ENCODE measurements around the gene FBXW8.

Gene FBXW8

DNA sequence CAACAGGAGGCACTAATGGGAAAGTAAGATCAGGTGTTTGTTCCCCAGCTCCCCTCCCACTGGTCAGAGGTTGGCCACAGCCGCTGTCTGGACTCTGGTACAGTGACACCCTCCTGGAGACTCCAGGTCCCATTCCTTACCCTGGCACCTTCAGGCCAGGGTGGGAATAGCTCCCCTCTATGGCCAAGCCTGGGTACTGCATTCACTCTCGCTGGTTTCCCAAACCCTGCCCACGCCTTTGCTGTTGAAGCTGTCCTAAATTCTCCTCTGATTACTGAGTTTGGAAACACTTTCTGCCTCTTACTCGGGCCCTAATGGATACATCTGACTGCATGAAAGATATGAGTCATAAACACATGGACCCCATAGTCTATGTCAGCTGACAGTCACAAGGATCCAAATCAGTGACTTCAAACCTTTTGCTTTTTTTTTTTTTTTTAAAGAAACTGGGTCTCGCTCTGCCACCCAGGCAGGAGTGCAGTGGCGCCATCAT, 47.4 kb upstream of the FBXW8 start (continued):
- TF ChIP-seq, protein P1, sequence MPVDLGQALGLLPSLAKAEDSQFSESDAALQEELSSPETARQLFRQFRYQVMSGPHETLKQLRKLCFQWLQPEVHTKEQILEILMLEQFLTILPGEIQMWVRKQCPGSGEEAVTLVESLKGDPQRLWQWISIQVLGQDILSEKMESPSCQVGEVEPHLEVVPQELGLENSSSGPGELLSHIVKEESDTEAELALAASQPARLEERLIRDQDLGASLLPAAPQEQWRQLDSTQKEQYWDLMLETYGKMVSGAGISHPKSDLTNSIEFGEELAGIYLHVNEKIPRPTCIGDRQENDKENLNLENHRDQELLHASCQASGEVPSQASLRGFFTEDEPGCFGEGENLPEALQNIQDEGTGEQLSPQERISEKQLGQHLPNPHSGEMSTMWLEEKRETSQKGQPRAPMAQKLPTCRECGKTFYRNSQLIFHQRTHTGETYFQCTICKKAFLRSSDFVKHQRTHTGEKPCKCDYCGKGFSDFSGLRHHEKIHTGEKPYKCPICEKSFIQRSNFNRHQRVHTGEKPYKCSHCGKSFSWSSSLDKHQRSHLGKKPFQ (tag by site-specific recombination; IDR thresholded peaks at IDR 0.05) = no peak
- TF ChIP-seq ZNF791 (tag by site-specific recombination; IDR thresholded peaks at IDR 0.05) = no peak
- TF ChIP-seq ZBTB7A (tag by site-specific recombination; IDR thresholded peaks at IDR 0.05; ENCODE audit: low read depth) = no peak
- TF ChIP-seq TRIM28 (IDR thresholded peaks at IDR 0.05; ENCODE audit: borderline replicate concordance, low read length) = no peak
- no peak for TF ChIP-seq ZNF157 (tag by site-specific recombination; IDR thresholded peaks at IDR 0.05)
- no peak for TF ChIP-seq ZNF426 (tag by site-specific recombination; IDR thresholded peaks at IDR 0.05)
- TF ChIP-seq ZNF560 (tag by site-specific recombination; IDR thresholded peaks at IDR 0.05; ENCODE audit: borderline replicate concordance) = no peak
- TF ChIP-seq, protein P2, sequence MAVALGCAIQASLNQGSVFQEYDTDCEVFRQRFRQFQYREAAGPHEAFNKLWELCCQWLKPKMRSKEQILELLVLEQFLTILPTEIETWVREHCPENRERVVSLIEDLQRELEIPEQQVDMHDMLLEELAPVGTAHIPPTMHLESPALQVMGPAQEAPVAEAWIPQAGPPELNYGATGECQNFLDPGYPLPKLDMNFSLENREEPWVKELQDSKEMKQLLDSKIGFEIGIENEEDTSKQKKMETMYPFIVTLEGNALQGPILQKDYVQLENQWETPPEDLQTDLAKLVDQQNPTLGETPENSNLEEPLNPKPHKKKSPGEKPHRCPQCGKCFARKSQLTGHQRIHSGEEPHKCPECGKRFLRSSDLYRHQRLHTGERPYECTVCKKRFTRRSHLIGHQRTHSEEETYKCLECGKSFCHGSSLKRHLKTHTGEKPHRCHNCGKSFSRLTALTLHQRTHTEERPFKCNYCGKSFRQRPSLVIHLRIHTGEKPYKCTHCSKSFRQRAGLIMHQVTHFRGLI (tag by site-specific recombination; IDR thresholded peaks at IDR 0.05) = no peak
- no peak for TF ChIP-seq ZNF24 (tag by site-specific recombination; IDR thresholded peaks at IDR 0.05)
- no peak for TF ChIP-seq WT1 (tag by site-specific recombination; IDR thresholded peaks at IDR 0.05)
- TF ChIP-seq SP7 (tag by site-specific recombination; IDR thresholded peaks at IDR 0.05) = peak; percentile 51; the same call in 1 of the 2 replicates
- TF ChIP-seq KLF7 (tag by site-specific recombination; IDR thresholded peaks at IDR 0.05; ENCODE audit: borderline replicate concordance) = no peak
- TF ChIP-seq ZFP3 (tag by site-specific recombination; IDR thresholded peaks at IDR 0.05; ENCODE audit: low read depth) = no peak
- no peak for TF ChIP-seq ZBTB20 (tag by site-specific recombination; IDR thresholded peaks at IDR 0.05)
- no peak for TF ChIP-seq ZNF623 (tag by site-specific recombination; IDR thresholded peaks at IDR 0.05)
- no peak for TF ChIP-seq ZNF248 (tag by site-specific recombination; IDR thresholded peaks at IDR 0.05)
- TF ChIP-seq, protein P3, sequence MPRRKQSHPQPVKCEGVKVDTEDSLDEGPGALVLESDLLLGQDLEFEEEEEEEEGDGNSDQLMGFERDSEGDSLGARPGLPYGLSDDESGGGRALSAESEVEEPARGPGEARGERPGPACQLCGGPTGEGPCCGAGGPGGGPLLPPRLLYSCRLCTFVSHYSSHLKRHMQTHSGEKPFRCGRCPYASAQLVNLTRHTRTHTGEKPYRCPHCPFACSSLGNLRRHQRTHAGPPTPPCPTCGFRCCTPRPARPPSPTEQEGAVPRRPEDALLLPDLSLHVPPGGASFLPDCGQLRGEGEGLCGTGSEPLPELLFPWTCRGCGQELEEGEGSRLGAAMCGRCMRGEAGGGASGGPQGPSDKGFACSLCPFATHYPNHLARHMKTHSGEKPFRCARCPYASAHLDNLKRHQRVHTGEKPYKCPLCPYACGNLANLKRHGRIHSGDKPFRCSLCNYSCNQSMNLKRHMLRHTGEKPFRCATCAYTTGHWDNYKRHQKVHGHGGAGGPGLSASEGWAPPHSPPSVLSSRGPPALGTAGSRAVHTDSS (tag by site-specific recombination; IDR thresholded peaks at IDR 0.05) = no peak
- TF ChIP-seq, protein P4, sequence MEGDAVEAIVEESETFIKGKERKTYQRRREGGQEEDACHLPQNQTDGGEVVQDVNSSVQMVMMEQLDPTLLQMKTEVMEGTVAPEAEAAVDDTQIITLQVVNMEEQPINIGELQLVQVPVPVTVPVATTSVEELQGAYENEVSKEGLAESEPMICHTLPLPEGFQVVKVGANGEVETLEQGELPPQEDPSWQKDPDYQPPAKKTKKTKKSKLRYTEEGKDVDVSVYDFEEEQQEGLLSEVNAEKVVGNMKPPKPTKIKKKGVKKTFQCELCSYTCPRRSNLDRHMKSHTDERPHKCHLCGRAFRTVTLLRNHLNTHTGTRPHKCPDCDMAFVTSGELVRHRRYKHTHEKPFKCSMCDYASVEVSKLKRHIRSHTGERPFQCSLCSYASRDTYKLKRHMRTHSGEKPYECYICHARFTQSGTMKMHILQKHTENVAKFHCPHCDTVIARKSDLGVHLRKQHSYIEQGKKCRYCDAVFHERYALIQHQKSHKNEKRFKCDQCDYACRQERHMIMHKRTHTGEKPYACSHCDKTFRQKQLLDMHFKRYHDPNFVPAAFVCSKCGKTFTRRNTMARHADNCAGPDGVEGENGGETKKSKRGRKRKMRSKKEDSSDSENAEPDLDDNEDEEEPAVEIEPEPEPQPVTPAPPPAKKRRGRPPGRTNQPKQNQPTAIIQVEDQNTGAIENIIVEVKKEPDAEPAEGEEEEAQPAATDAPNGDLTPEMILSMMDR (tag by site-specific recombination; IDR thresholded peaks at IDR 0.05) = peak; percentile 65
- peak; percentile 76 for TF ChIP-seq ZNF366 (tag by site-specific recombination; conservative IDR thresholded peaks at IDR 0.05)
- no peak for TF ChIP-seq ZNF501 (tag by site-specific recombination; IDR thresholded peaks at IDR 0.05)
- TF ChIP-seq KLF8 (tag by site-specific recombination; IDR thresholded peaks at IDR 0.05) = 0 out of 2 replicates have a peak, but pooled peaks have one; percentile 33
- TF ChIP-seq BCL11B (tag by site-specific recombination; IDR thresholded peaks at IDR 0.05; ENCODE audit: low read depth) = no peak
- TF ChIP-seq, protein P5, sequence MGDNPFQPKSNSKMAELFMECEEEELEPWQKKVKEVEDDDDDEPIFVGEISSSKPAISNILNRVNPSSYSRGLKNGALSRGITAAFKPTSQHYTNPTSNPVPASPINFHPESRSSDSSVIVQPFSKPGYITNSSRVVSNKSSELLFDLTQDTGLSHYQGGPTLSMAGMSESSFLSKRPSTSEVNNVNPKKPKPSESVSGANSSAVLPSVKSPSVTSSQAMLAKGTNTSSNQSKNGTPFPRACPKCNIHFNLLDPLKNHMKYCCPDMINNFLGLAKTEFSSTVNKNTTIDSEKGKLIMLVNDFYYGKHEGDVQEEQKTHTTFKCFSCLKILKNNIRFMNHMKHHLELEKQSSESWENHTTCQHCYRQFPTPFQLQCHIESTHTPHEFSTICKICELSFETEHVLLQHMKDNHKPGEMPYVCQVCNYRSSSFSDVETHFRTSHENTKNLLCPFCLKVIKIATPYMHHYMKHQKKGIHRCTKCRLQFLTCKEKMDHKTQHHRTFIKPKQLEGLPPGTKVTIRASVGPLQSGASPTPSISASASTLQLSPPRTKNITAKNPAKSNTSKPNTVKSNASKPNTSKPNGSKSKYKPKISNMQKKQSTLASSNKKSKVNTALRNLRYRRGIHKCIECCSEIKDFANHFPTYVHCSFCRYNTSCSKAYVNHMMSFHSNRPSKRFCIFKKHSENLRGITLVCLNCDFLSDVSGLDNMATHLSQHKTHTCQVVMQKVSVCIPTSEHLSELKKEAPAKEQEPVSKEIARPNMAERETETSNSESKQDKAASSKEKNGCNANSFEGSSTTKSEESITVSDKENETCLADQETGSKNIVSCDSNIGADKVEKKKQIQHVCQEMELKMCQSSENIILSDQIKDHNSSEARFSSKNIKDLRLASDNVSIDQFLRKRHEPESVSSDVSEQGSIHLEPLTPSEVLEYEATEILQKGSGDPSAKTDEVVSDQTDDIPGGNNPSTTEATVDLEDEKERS (tag by site-specific recombination; IDR thresholded peaks at IDR 0.05) = no peak
- no peak for TF ChIP-seq KLF10 (tag by site-specific recombination; IDR thresholded peaks at IDR 0.05)
- TF ChIP-seq SETDB1 (IDR thresholded peaks at IDR 0.05; ENCODE audit: insufficient read length, low read length) = no peak
- TF ChIP-seq, protein P6, sequence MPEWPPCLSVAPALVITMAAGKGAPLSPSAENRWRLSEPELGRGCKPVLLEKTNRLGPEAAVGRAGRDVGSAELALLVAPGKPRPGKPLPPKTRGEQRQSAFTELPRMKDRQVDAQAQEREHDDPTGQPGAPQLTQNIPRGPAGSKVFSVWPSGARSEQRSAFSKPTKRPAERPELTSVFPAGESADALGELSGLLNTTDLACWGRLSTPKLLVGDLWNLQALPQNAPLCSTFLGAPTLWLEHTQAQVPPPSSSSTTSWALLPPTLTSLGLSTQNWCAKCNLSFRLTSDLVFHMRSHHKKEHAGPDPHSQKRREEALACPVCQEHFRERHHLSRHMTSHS (tag by site-specific recombination; IDR thresholded peaks at IDR 0.05) = no peak
- TF ChIP-seq, protein P7, sequence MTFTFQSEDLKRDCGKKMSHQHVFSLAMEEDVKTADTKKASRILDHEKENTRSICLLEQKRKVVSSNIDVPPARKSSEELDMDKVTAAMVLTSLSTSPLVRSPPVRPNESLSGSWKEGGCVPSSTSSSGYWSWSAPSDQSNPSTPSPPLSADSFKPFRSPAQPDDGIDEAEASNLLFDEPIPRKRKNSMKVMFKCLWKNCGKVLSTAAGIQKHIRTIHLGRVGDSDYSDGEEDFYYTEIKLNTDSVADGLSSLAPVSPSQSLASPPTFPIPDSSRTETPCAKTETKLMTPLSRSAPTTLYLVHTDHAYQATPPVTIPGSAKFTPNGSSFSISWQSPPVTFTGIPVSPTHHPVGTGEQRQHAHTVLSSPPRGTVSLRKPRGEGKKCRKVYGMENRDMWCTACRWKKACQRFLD (tag by site-specific recombination; IDR thresholded peaks at IDR 0.05) = no peak
- TF ChIP-seq ZNF561 (tag by site-specific recombination; IDR thresholded peaks at IDR 0.05; ENCODE audit: borderline replicate concordance) = no peak
- no peak for TF ChIP-seq YY1 (tag by site-specific recombination; IDR thresholded peaks at IDR 0.05)
- TF ChIP-seq ZNF747 (tag by site-specific recombination; IDR thresholded peaks at IDR 0.05) = no peak
